HG03342 (cell line): ENCODE results near the gene TVP23C.
"Not testable (repeated sequence)": the region's sequence is repeated elsewhere in the genome, so short reads cannot be mapped to it uniquely, and the experiment has no call there.

Source experiments
- ATAC-seq: cut with Tn5 transposase; IDR thresholded peaks from one replicate; pipeline ENCODE4 v1.9.1; 2021; ENCODE audit warnings: mild to moderate bottlenecking, moderate library complexity; ENCODE audit not compliant: unreplicated experiment

The TVP23C gene

DNA sequence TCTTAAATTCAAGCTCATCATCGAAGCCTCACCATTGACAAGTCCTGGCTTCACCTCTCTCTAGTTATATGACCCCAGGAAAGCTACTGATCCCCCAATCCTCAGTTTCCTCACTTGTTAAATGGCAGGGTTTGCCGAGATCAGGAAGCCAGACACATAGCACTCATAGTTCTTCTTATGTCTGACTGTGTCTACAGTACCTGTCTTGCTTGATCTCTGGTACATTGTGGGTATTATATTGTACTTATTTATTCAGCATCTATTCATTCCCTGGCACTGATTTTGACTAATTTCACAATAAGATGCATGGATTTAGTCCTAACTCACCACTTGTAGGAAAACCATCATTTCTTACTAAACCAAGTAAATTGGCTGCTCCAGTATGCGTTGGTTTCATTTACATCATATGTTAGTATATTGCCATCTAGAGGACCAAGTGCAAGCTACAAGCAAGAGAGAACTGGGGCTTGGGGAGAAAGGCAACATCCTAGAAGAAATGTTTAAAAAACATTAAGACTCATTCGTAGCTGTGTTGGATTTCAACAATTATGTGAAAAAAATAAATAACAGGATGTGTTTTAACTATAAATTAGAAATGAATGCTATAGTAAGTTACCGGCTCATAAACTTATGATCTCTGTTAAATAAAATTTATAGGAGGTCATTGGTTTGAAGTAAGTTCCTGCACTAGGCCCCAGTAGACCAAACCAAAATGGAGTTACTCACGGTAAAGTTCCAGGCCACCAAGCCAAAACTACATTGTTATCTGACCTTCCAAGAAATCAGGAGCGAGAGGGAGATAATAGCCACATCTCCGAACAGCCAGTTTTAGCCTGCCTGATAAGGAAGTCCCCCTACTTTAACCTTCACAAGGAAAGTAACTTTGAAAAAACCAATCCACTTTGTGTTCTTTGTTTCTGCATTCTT, 36.7 kb downstream of the TVP23C start:
- not testable (repeated sequence) for ATAC-seq

DNA sequence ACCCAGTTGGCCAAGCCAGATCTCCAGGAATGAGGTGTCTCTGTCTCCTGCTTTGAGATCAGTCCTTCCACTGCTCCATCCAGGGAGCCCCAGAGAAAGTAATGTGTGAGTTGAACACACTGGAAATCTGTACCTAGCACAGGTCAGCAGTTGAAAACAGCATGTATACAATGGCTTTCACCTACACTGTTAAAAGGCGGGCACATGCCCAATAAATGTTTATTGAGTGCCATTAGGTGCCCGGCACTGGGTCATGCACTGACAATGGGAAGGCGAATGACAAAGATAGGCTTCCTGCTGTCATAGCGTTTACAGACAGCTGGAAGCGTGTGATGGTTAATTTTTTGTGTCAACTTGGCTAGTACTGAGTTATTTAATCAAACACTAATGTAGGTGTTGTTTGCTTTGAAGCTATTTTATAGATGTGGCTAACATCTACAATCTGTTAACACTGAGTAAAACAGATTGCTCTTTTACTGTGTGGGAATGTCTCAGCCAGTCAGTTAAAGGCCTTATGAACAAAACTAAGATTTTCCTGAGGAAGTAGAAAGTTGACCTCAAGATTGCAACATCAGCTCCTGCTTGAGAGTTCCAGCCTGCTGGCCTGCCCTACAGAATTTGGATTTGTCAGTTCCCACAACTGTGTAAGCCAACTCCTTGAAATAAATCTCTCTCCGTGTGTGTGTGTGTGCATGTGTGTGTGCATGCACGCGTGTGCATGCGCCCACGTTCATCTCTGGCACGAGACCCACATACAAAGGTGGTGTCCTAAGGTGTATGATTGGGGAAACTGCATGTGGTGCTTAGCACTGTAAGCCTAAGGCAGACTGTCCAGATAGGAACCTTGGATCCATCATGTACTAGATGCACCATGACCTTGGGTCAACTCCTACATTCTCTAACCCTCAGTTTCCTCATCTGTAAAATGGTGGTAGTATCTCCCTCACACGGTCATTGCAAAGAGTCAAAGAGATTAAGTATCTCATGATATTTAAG, 38.0 kb downstream of the TVP23C start:
- not testable (repeated sequence) for ATAC-seq

DNA sequence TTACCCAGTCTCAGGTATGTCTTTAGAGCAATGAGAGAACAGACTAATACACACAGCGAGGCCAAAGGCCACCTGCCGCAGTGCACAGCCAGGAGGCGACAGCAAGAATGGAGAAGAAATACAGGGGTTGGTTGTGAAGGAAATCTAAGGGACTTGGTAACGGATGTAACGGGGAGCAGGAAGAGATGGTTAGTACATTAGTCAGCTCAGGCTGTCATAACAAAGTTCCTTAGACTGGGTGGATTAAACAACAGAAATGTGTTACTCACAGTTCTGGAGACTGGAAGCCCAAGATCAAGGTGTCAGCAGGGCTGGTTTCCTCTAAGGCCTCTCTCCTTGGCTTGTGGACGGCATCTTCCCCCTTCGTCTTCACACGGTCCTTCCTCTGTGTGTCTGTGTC, 47.1 kb downstream of the TVP23C start:
- ATAC-seq: no peak

DNA sequence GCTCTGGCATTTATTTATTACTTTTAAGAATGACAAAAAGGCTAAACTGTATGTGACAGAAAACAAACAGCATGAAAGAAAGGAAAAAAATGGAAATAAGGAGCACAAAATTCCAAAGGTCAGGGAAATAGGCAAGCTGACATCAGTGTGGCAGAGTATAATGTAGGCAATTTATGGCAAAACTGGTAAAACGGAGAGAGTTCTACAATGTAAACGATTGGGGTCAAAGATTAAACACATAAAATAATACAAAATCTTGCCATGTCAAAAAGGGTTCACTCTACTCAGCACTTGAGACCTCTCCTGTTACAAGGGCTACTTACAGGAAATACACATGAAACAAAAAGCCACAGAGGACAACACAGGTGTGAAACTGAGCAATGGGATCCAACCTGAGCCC, 48.8 kb downstream of the TVP23C start:
- ATAC-seq: no peak

DNA sequence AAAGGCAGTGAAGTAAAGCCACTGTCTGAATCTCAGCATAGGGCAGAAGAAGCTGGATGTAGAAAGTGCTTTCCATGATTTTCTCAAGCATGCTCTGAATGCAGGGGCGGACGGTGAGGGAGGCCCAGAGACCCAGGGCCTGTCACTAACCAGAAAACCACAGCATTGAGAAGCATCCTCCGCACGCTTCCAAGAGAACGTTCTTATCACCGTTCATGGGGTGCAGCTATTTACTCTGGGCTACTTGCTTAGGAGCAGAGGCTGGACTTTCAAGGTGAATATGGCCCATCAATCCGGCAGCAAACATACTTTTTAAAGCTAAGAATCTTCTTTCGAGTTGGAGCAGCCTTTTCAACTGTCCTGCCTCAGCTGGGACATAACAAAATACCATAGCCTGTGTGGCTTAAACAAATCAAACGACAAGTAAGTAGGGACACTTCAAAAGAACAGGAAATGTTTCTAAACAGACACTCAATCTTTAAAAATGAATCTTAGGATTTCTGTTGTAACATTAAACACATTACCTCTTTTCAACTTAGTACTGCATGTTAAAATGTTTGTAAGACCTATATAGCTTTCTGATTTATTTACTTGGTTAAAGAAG, 49.3 kb downstream of the TVP23C start:
- ATAC-seq: no peak

DNA sequence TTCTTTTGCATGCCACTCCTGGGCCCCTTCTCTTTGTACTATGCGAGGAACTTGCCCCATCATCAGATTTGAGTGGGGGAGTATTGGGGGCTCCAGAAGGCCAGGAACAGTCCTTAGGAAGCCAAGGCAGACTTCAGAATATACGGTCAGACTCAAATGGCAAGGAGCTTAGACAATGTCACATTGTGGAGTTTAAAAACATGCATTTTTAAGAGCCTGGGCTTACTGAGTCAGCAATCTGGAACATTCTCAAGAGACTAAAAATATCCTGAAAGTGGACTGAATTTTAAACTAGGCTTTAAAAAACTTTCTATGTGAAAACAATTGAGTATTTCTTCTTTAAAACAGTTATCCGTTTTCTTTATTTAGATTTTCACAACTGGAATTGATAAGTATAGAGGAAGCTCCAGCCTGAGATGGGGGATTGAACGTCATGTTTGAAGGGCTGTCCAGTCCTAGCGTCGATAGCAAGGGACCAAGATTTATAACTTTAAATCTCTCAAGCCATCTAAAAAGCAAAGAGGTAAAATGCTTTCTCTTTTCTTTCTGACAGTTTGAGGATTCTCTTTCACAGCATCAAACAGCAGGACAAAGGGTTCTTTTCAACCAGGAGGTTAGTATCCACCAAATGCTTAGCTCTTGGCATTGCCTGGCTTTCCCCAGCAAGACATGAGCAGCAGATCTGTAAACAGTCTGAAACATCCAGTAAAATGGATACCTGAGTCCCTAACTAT, 50.1 kb downstream of the TVP23C start:
- no peak for ATAC-seq

DNA sequence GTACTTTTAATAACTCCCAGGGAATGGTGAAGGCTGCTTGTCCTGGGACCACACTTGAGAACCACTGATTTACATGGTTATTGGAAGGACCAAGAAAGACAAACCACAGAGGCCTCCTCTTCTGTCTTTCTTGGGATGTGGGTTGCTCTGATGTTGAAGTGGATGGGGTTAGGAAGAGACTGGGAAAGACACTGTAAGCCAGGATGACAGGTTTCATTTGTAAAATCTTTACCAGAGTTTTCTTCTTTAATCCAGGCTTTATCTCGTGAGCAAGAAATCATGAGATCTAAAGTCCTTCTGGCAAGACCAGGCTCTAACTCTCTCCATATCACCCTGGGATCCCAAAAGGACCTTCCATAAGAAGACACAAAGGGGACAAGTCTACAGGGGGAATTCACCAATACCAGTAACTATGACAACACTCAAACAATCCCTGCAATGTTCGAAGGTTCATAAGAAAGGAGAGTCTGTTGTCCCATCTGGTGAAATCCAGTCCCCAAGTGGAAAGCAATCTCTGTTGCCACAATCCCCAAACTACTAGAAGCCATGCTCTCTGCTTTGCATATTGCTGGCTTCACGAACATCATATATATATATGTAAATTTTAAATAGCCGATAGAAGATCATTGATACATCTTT, 51.1 kb downstream of the TVP23C start:
- no peak for ATAC-seq

DNA sequence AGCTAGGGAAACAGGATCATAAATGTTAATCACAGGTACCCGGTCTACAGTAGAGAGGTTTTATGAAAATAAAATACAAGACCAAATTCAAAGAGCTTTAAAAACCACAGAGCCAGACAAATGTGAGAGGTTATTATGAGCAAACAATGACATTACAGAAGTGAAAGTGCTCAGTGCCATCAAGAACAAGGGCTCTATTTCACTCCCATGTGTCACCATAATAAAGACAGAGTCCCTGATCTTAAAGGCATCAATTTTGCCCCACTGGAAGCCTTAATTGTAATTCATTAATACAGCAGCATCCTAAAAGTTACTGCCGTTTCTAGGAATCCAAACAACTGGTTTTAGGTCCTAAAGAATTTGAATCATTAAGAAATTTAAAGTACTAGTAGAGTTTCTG, 52.1 kb downstream of the TVP23C start:
- ATAC-seq: no peak

DNA sequence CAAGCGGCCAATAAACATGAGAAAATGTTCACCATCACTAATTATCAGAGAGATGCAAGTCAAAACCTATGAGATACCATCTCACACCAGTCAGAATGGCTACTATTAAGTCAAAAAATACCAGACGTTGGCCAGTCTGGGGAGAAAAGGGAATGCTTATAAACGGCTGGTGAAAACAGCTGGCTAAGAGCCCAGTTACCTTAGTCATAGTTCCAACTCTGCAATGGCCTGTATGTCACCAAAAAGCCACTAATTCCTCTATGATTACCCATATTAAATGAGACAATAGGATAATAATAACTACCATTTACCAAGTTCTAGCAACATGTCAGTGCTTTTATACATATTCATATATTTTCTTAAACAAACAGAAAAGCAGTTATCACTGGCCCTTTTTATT, 52.9 kb downstream of the TVP23C start:
- no peak for ATAC-seq

DNA sequence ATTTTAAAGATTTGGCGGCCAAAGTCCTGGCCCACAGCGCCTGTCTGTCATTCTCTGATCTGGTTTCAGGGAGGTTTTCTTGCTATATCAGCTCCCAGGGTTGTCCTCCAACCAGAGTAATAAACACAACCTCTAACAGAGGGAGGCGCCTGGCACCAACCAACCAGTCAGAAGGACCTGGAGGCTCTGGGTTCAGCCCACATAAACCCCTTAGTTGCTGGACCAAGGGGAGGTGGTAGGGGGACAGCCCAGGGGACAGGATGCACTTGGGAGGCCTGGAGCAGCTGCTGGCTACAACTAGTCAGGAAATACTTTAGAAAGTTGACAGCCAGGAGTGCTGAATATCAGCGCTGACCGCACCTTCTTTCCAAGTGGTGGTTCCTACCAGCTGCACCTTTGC, 54.2 kb downstream of the TVP23C start:
- ATAC-seq: no peak

DNA sequence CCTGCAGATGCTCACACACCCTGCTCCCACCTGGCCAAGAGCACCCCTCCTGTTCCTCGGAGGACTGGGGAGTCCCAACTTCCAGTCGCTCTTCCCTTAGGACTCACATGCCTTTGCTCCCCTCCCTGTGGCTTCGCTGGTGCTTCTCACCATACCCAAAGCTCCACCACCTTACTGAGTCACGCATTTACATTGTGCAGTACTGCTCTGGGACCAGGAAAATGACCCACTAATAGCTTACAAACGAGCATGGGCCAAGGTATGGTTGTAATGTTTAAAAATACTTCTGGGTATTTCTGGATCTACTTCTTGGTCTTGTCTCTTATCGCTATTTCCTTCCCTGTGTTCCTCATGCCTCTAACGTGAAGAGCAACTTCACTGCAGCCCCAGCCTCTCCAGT, 54.8 kb downstream of the TVP23C start:
- ATAC-seq: no peak

DNA sequence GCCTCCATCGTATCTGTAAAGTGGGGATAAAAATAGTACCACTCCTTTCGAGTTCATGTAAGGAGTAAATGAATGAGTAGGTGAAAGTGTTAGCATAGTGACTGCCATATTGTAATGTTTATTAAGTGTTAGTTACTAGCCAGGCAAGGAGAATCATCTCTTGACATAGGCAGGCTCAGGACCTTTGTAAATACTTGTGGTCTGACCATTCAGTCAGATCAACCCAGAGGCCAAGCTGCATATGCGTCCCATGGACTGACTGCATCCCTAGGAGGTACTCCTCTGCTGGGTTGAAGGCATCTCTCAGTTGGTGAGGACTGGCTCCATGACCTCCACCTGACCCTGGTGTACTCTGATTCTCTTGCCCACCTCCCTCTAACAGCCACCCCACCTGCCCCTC, 55.4 kb downstream of the TVP23C start:
- no peak for ATAC-seq

DNA sequence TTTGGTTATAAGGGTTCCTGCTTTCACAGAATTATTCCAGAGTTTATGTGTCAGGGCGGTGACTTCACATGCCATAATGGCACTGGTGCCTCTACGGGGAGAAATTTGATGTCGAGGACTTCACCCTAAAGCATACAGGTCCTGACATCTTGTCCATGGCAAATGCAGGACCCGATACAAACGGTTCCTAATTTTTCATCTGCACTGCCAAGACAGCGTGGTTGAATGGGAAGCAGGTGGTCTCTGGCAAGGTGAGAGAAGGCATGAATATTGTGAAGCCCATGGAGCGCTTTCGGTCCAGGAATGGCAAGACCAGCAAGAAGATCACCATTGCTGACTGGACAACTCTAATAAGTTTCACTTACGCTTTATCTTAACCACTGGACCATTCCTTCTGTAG, 56.3 kb downstream of the TVP23C start:
- ATAC-seq: no peak

DNA sequence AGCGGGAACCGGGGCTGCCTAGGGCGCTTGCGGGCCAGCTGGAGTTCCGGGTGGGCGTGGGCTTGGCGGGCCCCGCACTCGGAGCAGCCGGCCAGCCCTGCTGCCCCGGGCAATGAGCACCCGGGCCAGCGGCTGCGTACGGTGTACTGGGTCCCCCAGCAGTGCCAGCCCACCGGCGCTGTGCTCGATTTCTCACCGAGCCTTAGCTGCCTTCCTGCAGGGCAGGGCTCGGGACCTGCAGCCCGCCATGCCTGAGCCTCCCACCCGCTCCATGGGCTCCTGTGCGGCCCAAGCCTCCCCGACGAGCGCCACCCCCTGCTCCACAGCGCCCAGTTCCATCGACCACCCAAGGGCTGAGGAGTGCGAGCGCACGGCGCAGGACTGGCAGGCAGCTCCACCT, 57.6 kb downstream of the TVP23C start:
- ATAC-seq: not testable (repeated sequence)

DNA sequence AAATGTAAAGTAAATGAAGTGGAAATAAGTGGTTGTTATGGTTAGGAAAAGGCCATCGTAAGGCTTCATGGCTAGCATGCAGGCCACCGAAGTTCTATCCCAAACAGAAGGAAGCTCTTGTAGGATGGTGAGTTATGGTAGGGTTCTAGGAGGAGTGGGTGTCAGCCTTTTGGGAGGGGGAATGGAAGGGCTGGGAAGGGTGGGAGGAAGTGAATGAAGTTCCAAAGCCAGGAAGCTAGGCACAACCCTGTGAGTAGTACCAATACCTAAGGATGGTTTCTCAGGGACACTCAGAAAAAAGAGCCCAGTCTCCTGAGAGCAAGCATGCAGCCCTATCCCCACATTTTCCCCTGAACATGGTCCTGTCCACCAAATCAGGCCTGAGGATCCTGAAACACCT, 59.6 kb downstream of the TVP23C start:
- ATAC-seq: no peak

DNA sequence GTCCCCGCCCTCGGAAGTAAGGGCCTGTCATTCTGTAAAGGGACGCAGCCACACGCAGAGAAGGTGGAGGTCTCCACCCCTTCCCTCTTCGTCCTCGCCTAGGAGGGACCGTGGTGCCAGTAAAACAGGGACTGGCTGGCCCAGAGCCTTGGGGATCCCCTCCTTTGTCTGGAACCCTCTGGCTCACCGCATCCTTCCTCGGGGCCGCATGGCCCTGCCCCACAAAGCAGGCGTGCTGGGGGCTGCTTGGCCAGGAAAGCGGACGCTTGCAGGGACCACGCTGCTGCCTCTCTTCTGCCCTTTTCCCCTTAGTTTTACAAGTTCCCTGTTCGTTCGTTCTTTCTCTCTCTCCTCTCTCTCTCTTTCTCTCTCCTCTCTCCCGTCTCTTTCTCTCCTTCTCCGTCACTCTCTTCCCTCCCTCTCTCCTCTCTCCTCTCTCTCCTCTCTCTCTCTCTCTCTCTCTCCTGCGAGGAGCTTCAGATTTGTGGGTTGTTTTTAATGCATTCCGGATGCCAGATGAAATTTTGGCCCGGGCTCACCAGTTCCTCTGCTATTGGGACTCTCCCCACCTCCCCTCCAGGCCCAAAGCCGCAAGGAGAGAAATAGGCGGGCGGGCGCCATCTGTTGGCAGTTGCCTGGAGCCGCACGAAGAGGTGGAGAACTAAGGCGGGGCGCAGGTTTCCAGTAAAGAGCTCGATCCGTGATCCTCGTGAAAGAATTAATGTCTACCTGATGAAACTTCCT, 60.7 kb downstream of the TVP23C start:
- ATAC-seq: peak; percentile 83

DNA sequence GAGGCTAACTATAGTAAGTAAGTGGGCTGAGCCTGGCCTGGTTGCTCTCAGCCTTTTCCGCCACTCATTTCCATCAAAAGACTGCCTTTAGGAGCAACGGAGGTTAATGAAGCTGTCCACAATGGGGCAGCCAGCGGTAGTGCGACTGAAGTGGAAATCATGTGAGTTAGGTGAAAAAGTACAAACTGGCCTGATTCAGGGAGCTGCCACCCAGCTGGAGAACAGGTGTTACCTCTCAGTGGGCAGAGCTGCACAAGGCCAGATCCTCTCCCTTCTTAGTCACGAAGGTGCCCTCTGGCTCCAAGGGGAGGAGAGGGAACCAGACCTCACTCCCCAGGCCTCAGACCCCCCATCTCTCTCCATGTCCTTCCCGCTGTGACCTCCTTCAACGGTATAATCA, 61.5 kb downstream of the TVP23C start:
- ATAC-seq: no peak

DNA sequence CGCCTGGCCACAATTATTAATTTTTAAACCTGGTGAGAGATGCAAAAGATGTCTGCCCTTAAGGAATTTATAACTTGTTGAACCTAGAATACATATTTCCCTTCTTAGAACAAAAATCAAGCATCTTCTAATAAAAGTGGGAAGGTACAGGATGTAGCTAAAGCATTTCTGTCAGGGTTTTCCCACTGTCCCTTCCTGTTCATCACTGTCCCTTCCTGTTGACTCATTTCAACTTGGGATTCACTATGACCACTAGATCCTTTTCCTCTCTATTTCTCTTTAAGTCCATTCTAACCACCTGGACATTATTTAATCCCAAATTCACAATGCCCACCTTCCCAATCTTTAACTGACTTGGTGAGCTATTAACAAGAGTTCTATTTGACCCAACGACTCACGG, 62.0 kb downstream of the TVP23C start:
- no peak for ATAC-seq

DNA sequence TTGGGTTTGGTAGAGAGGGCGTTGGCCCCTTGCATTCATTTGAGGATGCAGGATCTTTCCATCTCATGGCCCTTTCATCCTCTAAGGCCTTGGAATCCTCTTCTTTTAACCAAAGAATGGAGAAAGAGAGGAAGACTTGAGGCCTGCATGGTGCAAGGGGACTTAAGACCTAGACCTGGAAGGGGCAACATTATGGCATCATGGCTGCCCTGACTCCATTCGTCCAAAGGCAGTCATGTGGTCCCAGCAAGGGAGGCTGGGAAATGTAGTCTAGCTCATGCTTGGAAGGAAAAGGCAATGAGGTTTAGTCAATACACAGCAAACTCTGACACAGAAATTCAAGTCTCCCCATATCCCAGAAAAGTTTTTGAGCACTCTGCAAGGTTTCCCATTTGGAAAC, 65.2 kb downstream of the TVP23C start:
- no peak for ATAC-seq
